Measurements from ENCODE around the gene KIAA0040. TPM values are rescaled to one million over a fixed set of nuclear protein-coding genes. Genes with fewer than 3 reads are reported as not detected.

Gene KIAA0040
- total RNA-seq, 1 experiment from 2014 or later = 5.0 TPM

- peaks cover 0 to 2% of the 10 kb centered on the region in 2 experiments; a peak in 2 of 5 replicates for H3K9me3 Mint-ChIP-seq
- peak overlapping the region; percentile 19 for H3K4me2 ChIP-seq (ENCODE audit: insufficient read depth, insufficient read length, low read length)
- H3K9ac ChIP-seq (ENCODE audit: extremely low read depth, insufficient read length, low read length) = no peak overlapping the region
- H2BK12ac ChIP-seq (ENCODE audit: insufficient read length, low read depth, low read length) = no peak overlapping the region
- no peak overlapping the region; the same call in 1 of the 2 replicates for H3K14ac ChIP-seq (ENCODE audit: insufficient read depth, low read length)
- no peaks in the 10 kb centered on the region for H3K79me2 ChIP-seq (ENCODE audit: insufficient read depth, low read length)
- H4K20me1 ChIP-seq (ENCODE audit: control insufficient read depth, insufficient read depth, insufficient read length) = no peaks in the 10 kb centered on the region
- H3K9me3 ChIP-seq (ENCODE audit: control insufficient read depth, low read depth, low read length) = no peaks in the 10 kb centered on the region
- H3K27me3 Mint-ChIP-seq (ENCODE audit: low read depth) = peaks cover 3% of the 10 kb centered on the region
- no peak overlapping the region for H3K56ac ChIP-seq (ENCODE audit: insufficient read length, low read depth, low read length)
- no peak overlapping the region for H3T11ph ChIP-seq (ENCODE audit: low read length)
- no peak overlapping the region for H3K23ac ChIP-seq (ENCODE audit: insufficient read length, low read depth, low read length)
- H4K5ac ChIP-seq (ENCODE audit: insufficient read length, low read depth, low read length) = peak overlapping the region; percentile 23
- H3K79me1 ChIP-seq (ENCODE audit: insufficient read depth, low read depth, low read length, poor library complexity, severe bottlenecking) = no peaks in the 10 kb centered on the region
- no peak overlapping the region for H2BK20ac ChIP-seq (ENCODE audit: low read depth, low read length, poor library complexity, severe bottlenecking)
- H3K36me3 Mint-ChIP-seq (ENCODE audit: insufficient read depth in 1 of 3, low read depth in 3 of 3) = peaks cover 0 to 3% (median 0%) of the 10 kb centered on the region in 3 experiments; a peak in 3 of 7 replicates
- no peak overlapping the region for H2BK5ac ChIP-seq (ENCODE audit: insufficient read length, low read length)
- H4K91ac ChIP-seq (ENCODE audit: insufficient read length, low read depth, low read length) = no peak overlapping the region
- no peak overlapping the region for H2BK120ac ChIP-seq (ENCODE audit: low read depth, low read length, poor library complexity, severe bottlenecking)
- H3K4me1 Mint-ChIP-seq = peaks cover 41 to 47% of the 10 kb centered on the region in 2 experiments
- H3K4ac ChIP-seq (ENCODE audit: low read depth, low read length) = no peak overlapping the region
- no peak overlapping the region for H2AFZ ChIP-seq (ENCODE audit: low read length)
- peak overlapping the region; percentile 52 for H3K18ac ChIP-seq (ENCODE audit: insufficient read length, low read depth, low read length)
- TF ChIP-seq CTCF (conservative IDR thresholded peaks at IDR 0.05) = no peak
- peak; percentile 56 for DNase-seq
- peak overlapping the region; percentile 66 for H3K27ac ChIP-seq (ENCODE audit: insufficient read length, low read depth, low read length)
- no CpG with 5 or more reads among the region's 5 CpGs for WGBS (ENCODE audit: extremely low coverage, insufficient read length, low lambda C conversion rate)
- H4K8ac ChIP-seq (replicated peaks; ENCODE audit: insufficient read length, low read depth, low read length) = no peak overlapping the region
- H2AK5ac ChIP-seq (ENCODE audit: insufficient read length, low read length) = no peak overlapping the region
- 0 out of 2 replicates have a peak, but pooled peaks cover 2% of the 10 kb centered on the region for H3K27me3 ChIP-seq (ENCODE audit: insufficient read depth, low read length)
- H3K4me1 ChIP-seq (ENCODE audit: insufficient read depth, low read length) = peaks cover 16% of the 10 kb centered on the region; the same call in 1 of the 2 replicates
- peak overlapping the region; percentile 81 to 100 (median 91) for H3K27ac Mint-ChIP-seq
- H3K4me3 Mint-ChIP-seq = peak overlapping the region; percentile 10 to 69; a peak in 4 of 5 replicates
- H3K23me2 ChIP-seq (ENCODE audit: insufficient read length, low read depth, low read length, poor library complexity, severe bottlenecking) = no peaks in the 10 kb centered on the region
- H2BK15ac ChIP-seq (ENCODE audit: low read depth, low read length) = no peak overlapping the region
These were observed 62.5 kb downstream of the KIAA0040 start for GRCh38 chr1:175129997-175130648.

All from H9 (cell line).